NCI-H524 treated with DMSO at 0.1 percent for 48 hours (cell line): ENCODE data around the gene GRK5.

Experiments
- DNase-seq: peaks from one replicate; lab custom pipeline; 2025; lab: John Stamatoyannopoulos, UW

The GRK5 gene

GRCh38 chr10:119198438-119198837, 8.9 kb upstream of the GRK5 start:
- DNase-seq, result no peak

- no peak for DNase-seq
Observed at GRCh38 chr10:119199231-119199992, 8.0 kb upstream of the GRK5 start.

GRCh38 chr10:119201233-119201632, 6.1 kb upstream of the GRK5 start:
- no peak for DNase-seq

GRCh38 chr10:119203006-119203405, 4.4 kb upstream of the GRK5 start:
- no peak for DNase-seq

- DNase-seq, result no peak
Observed at GRCh38 chr10:119205894-119206602, 1.3 kb upstream of the GRK5 start.

- no peak for DNase-seq
Observed at GRCh38 chr10:119206603-119207365, 587 bp upstream of the GRK5 start.

GRCh38 chr10:119207713-119208552, 562 bp downstream of the GRK5 start:
- peak; percentile 9 for DNase-seq

- no peak for DNase-seq
Observed at GRCh38 chr10:119208553-119208940, 1.2 kb downstream of the GRK5 start.

GRCh38 chr10:119209035-119209735, 1.8 kb downstream of the GRK5 start:
- no peak for DNase-seq

- DNase-seq, result no peak
Observed at GRCh38 chr10:119209736-119210355, 2.5 kb downstream of the GRK5 start.

GRCh38 chr10:119210633-119211032, 3.3 kb downstream of the GRK5 start:
- DNase-seq, result no peak

- DNase-seq, result no peak
Observed at GRCh38 chr10:119211176-119211575, 3.8 kb downstream of the GRK5 start.

- peak; percentile 21 for DNase-seq
Observed at GRCh38 chr10:119211625-119212441, 4.5 kb downstream of the GRK5 start.

GRCh38 chr10:119215371-119215770, 8.0 kb downstream of the GRK5 start:
- DNase-seq, result no peak

GRCh38 chr10:119216127-119216526, 8.8 kb downstream of the GRK5 start:
- no peak for DNase-seq

- no peak for DNase-seq
Observed at GRCh38 chr10:119217401-119217800, 10.0 kb downstream of the GRK5 start.

- no peak for DNase-seq
Observed at GRCh38 chr10:119217991-119218490, 10.7 kb downstream of the GRK5 start.

- DNase-seq, result no peak
Observed at GRCh38 chr10:119219871-119220270, 12.5 kb downstream of the GRK5 start.

- no peak for DNase-seq
Observed at GRCh38 chr10:119221201-119221600, 13.8 kb downstream of the GRK5 start.

- DNase-seq, result no peak
Observed at GRCh38 chr10:119221666-119222065, 14.3 kb downstream of the GRK5 start.
